HG03571 (cell line): ENCODE measurements around the gene JAKMIP1.

Experiments used
- ATAC-seq: cut with Tn5 transposase; IDR thresholded peaks from one replicate; pipeline ENCODE4 v1.9.1; 2021; ENCODE audit not compliant: unreplicated experiment

The JAKMIP1 gene

DNA sequence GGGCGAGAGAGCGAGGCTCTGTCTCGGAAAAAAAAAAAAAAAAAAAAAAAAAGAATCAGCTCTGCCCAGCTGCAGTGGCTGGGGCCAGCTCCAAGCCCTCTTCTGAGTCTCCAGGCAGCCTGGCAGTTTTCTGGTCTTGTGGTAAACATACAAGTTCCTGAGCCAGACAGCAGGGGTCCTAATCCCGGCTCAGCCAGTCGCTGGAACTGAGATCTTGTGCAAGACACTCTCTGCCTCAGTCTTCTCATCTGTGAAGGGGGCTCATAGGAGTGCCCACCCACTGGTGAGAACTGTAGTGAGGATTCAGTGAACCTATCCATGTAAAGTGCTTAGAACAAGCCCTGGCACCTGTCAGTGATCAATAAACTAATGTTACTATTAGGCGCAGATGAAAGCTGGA is 223.9 kb downstream of the JAKMIP1 start:
- ATAC-seq: no peak
